Uterus (tissue), 4 donors: ENCODE results near the gene PSMC3. TPM values are rescaled to one million over a fixed set of nuclear protein-coding genes. Genes with fewer than 3 reads are reported as not detected.

Experiments used
- DNase-seq, 2 donors: peaks; one replicate each; pipeline ENCODE4 v3.0.0-alpha.2; 2019 to 2020
- H3K27ac ChIP-seq, 2 donors: fragments of 200-600 bp; sonication (generic); 1 replicate in 1 of 2; 2 replicates in 1 of 2; pipeline ENCODE4 v1.5.1; 2016 to 2018
- H3K27me3 ChIP-seq, 2 donors: fragments of 200-600 bp; sonication (generic); one replicate each; pipeline ENCODE4 v1.5.1; 2018 to 2019; ENCODE audit warnings: control low read depth in 1 of 2
- H3K36me3 ChIP-seq, 2 donors: fragments of 200-600 bp; sonication (generic); one replicate each; pipeline ENCODE4 v1.5.1; 2019; ENCODE audit warnings: control low read depth in 1 of 2
- H3K4me1 ChIP-seq, 2 donors: fragments of 200-600 bp; sonication (generic); one replicate each; pipeline ENCODE4 v1.5.1; 2018 to 2019; ENCODE audit warnings: control low read depth in 1 of 2
- H3K4me3 ChIP-seq, 2 donors: fragments of 200-600 bp; sonication (generic); 1 replicate in 1 of 2; 2 replicates in 1 of 2; pipeline ENCODE4 v1.5.1; 2018 to 2019; ENCODE audit warnings: mild to moderate bottlenecking in 1 of 2
- H3K9me3 ChIP-seq, 2 donors: fragments of 200-600 bp; sonication (generic); one replicate each; pipeline ENCODE4 v1.5.1; 2019; ENCODE audit warnings: control low read depth in 1 of 2
- POLR2A ChIP-seq, 2 donors: fragments of 450-650 bp; IDR thresholded peaks; one replicate each; pipeline ENCODE4 v1.6.1; 2016; ENCODE audit warnings: antibody characterized with exemption in 2 of 2, mild to moderate bottlenecking in 1 of 2, moderate library complexity in 1 of 2
- intact Hi-C: fragments of 100-400 bp; cut with DNase I; formaldehyde crosslinking; loops from one replicate; pipeline ENCODE4 v1.15.1; 2023; ENCODE audit warnings: low total_unique reads
- total RNA-seq, 4 donors: library from RNA; depleted of rRNA in 3 of 4; stranded (reverse); fragments of >200 nt in 3 of 4; gene quantifications; one replicate each; pipeline versions ENCODE4 v1.1.0 to v1.2.4, GENCODE V29; 2014 to 2023
- TF ChIP-seq, protein P1 (sequence below), 4 experiments: fragments of 200-600 bp in 2 of 4; fragments of 450-650 bp in 2 of 4; sonication (generic) in 2 of 4; IDR thresholded peaks; one replicate each; pipeline ENCODE4 v1.5.1; 2016 to 2019; ENCODE audit warnings: antibody characterized with exemption in 4 of 4, mild to moderate bottlenecking in 2 of 4, moderate library complexity in 1 of 4
- donor health status: DM: yes; HTN: yes; CAD: no.

PSMC3 gene
- total RNA-seq, 4 donors from 2014 or later = 43.8 to 161 (median 96.2) TPM

DNA sequence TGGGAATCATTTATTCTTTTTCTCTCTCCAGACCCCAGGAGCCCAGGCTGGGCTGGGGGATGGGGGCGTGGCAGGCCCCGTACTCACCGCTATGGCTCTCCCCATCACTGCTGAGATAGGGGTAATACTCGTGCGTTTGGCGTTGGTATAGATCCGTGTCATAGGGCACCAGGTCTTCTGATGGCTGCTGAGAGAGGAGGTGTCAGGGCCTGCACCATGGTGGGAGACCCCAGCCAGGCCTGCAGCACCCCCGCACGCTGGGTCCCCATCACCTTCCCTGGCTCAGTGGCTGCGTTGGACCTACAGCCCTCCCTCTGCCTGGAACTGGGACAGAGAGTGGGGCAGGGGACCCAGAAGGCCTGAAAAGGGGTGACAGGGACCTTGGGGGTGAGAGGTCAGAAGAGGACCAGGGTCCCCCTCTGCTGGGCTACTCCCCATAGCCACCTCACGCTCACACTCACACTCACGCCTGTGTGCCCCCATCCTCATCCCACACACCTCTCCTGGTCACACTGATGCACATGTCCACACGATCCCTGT, 50.6 kb downstream of the PSMC3 start:
- H3K27ac ChIP-seq = no peak overlapping the region

DNA sequence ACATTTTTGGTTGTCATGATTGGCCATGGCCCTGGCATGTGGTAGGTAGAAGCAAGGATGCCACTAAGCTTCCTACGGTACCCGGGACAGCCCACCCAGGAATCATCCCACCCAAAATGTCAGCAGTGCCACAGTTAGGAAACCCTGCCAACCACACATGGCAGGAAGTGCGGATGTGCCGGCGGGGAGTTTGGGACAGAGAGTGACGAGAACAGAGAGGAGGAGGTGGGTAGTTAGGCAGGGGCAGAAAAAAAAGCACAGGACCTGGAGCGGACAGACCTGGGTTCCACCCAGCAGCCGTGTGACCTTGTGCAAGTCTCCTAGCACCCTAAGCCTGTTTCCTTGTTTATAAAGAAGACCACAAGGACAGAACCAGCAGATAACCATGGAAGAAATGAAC, 51.2 kb downstream of the PSMC3 start:
- Histone ChIP-seq H3K27ac (no peak overlapping the region), H3K9me3 (no peaks in the 10 kb centered on the region), H3K4me1 (no peaks in the 10 kb centered on the region), H3K4me3 (no peak overlapping the region), H3K36me3 (no peaks in the 10 kb centered on the region), H3K27me3 (no peaks in the 10 kb centered on the region)
- intact Hi-C loops = loop anchor here (10.0 kb wide), 1 partner anchor 470 kb away; the partner anchor contains the start of gene NUP160
- DNase-seq = no peak
- TF ChIP-seq, protein P1, sequence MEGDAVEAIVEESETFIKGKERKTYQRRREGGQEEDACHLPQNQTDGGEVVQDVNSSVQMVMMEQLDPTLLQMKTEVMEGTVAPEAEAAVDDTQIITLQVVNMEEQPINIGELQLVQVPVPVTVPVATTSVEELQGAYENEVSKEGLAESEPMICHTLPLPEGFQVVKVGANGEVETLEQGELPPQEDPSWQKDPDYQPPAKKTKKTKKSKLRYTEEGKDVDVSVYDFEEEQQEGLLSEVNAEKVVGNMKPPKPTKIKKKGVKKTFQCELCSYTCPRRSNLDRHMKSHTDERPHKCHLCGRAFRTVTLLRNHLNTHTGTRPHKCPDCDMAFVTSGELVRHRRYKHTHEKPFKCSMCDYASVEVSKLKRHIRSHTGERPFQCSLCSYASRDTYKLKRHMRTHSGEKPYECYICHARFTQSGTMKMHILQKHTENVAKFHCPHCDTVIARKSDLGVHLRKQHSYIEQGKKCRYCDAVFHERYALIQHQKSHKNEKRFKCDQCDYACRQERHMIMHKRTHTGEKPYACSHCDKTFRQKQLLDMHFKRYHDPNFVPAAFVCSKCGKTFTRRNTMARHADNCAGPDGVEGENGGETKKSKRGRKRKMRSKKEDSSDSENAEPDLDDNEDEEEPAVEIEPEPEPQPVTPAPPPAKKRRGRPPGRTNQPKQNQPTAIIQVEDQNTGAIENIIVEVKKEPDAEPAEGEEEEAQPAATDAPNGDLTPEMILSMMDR (IDR thresholded peaks at IDR 0.05) = no peak
- no peak for TF ChIP-seq POLR2A (IDR thresholded peaks at IDR 0.05)

More for the DNA sequence above, 50.6 kb downstream of the PSMC3 start:
- no peak for DNase-seq
- no peak overlapping the region for H3K4me3 ChIP-seq
- no peaks in the 10 kb centered on the region for H3K9me3 ChIP-seq
- no peaks in the 10 kb centered on the region for H3K27me3 ChIP-seq
- TF ChIP-seq, protein P1 (IDR thresholded peaks at IDR 0.05) = no peak
- TF ChIP-seq POLR2A (IDR thresholded peaks at IDR 0.05) = no peak
- no peaks in the 10 kb centered on the region for H3K36me3 ChIP-seq
- intact Hi-C loops = loop anchor here (10.0 kb wide), 1 partner anchor 469 kb away; the partner anchor contains the start of gene NUP160
- H3K4me1 ChIP-seq = no peaks in the 10 kb centered on the region

DNA sequence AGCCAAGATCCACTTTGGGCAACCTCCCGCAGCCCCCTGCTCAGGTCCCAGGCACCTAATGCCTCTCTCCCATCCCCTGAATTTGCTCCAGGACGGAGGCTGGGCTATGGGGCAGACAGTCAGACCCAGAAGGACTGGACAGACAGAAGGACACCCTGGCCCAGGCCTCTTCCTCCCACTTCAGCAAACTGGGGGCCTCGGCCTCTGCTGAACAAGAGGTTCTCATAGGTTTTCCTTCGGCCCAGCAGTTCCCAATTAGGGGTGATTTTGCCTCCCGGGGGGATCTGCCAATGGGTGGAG, 51.6 kb downstream of the PSMC3 start:
- Histone ChIP-seq H3K4me3 (no peak overlapping the region), H3K36me3 (no peaks in the 10 kb centered on the region), H3K4me1 (no peaks in the 10 kb centered on the region), H3K27me3 (no peaks in the 10 kb centered on the region), H3K9me3 (no peaks in the 10 kb centered on the region), H3K27ac (no peak overlapping the region)
- TF ChIP-seq POLR2A (IDR thresholded peaks at IDR 0.05) = no peak
- TF ChIP-seq, protein P1 (IDR thresholded peaks at IDR 0.05) = no peak
- DNase-seq = no peak
- intact Hi-C loops = loop anchor here (10.0 kb wide), 1 partner anchor 470 kb away; the partner anchor contains the start of gene NUP160

DNA sequence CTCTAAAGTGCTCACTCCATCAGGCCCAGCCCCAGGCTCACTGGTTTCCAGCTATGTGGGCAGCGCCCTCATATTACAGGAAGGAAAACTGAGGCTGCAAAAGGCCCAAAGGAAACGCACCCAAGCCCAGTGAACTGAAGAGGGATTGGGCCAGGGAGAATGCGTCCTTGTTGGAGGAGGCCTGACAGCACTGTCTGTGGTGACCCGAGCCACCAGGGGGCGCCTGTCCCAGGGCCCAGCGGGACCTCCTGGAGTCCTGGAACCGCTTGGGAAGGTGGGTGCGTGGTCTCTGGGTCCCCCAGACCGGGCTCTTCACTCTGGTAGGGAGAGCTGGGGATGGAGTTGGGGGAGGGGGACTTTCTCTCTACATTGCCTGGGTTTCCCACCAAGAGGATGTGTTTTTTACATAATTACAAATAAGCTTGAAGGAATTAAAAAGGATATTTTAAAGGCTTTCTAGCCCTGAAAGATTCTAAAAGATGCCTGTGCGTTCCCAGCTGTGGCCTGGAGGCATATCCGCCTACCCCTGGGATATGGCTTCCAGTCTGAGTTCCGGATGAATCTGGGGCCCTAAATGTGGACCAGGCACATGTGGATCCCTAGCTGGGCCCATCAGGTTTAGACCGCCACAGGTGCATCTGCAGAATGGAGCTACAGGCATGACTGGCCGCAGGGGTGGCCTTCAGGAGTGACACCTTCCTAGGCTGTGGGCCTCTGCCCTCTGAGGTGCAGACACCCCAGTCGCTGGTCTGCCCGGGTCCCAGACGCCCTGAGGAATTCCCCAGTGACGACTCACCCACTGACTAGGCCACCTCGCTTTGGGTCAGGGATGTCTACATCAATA, 52.1 kb downstream of the PSMC3 start:
- H3K27me3 ChIP-seq = no peaks in the 10 kb centered on the region
- intact Hi-C loops = loop anchor here (10.0 kb wide), 1 partner anchor 471 kb away; the partner anchor contains the start of gene NUP160
- TF ChIP-seq, protein P1 (IDR thresholded peaks at IDR 0.05) = peak; percentile 90 to 94 (median 90)
- TF ChIP-seq POLR2A (IDR thresholded peaks at IDR 0.05) = no peak
- H3K4me3 ChIP-seq = no peak overlapping the region
- H3K9me3 ChIP-seq = no peaks in the 10 kb centered on the region
- H3K36me3 ChIP-seq = no peaks in the 10 kb centered on the region
- no peaks in the 10 kb centered on the region for H3K4me1 ChIP-seq
- H3K27ac ChIP-seq = peak overlapping the region in 1 of 2 donors; percentile 40
- peak; percentile 83 for DNase-seq

DNA sequence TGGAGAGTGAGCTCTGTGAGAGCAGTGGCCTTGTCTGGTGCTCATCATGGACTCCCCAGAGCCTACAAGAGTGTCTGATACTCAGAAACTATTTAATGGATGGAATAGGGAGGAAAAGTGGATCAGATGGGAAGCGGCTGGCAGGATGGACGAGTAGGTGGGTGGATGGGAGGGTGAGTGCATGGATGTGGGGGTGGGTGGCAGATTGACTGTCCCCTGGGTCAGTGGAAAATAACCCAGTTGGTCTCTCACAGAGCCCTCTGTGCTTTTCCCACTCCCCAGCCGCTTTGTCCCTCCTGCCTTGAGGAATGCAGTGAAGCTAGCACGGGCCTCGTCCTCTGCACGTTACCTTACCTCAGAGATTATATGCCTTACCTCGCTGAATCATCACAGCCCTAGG, 53.8 kb downstream of the PSMC3 start:
- Histone ChIP-seq H3K36me3 (no peaks in the 10 kb centered on the region), H3K4me1 (no peaks in the 10 kb centered on the region), H3K27ac (no peak overlapping the region), H3K9me3 (no peaks in the 10 kb centered on the region), H3K4me3 (no peak overlapping the region), H3K27me3 (no peaks in the 10 kb centered on the region)
- DNase-seq = no peak
- intact Hi-C loops = loop anchor here (10.0 kb wide), 1 partner anchor 472 kb away; the partner anchor contains the start of gene NUP160
- TF ChIP-seq, protein P1 (IDR thresholded peaks at IDR 0.05) = no peak
